ENCODE results near the gene CORO1C.

The CORO1C gene

GRCh38 chr12:108597559-108598471 lies 133.5 kb downstream of the CORO1C start, which contains the start of gene TMEM119:
Gene TMEM119 (minus strand): TSS chr12:108598084. CDS start chr12:108592383, 5,701 bp downstream.
- no peak for DNase-seq

- no peak for DNase-seq
These were observed 134.3 kb downstream of the CORO1C start for GRCh38 chr12:108596854-108597558.

GRCh38 chr12:108595711-108596647 lies 135.3 kb downstream of the CORO1C start:
- DNase-seq, result no peak

All from NCI-H1092 treated with DMSO at 0.1 percent for 48 hours (cell line).